Small intestine (tissue), 7 donors: ENCODE measurements around the gene PLXDC1. TPM values are rescaled to one million over a fixed set of nuclear protein-coding genes. Genes with fewer than 3 reads are reported as not detected.
A peak's percentile ranks its signal among the peaks of the same experiment; 100 is the strongest.

Experiments
- DNase-seq, 2 donors: peaks; one replicate each; pipeline versions ENCODE4 v3.0.0 to v3.0.0-alpha.2; 2013
- FAIRE-seq: peaks from 2 replicates; lab custom pipeline; 2012; peaks lifted over from hg19 to GRCh38; lab: Jason Lieb, UNC
- H3K27ac ChIP-seq, 3 donors: one replicate each; pipeline ENCODE4 v1.5.1; 2013; ENCODE audit warnings: low read length in 2 of 3, mild to moderate bottlenecking in 2 of 3, control low read depth in 1 of 3, inconsistent platforms in 1 of 3, low read depth in 1 of 3, moderate library complexity in 1 of 3
- H3K27me3 ChIP-seq, 3 donors: one replicate each; pipeline ENCODE4 v1.6.1; 2013; ENCODE audit warnings: low read length in 3 of 3, inconsistent platforms in 1 of 3; ENCODE audit not compliant: control insufficient read depth in 3 of 3, insufficient read depth in 3 of 3
- H3K36me3 ChIP-seq, 3 donors: one replicate each; pipeline ENCODE4 v1.6.1; 2013; ENCODE audit warnings: low read length in 3 of 3, inconsistent platforms in 1 of 3, low read depth in 1 of 3, mild to moderate bottlenecking in 1 of 3, moderate library complexity in 1 of 3; ENCODE audit not compliant: control insufficient read depth in 3 of 3, insufficient read depth in 2 of 3
- H3K4me1 ChIP-seq, 3 donors: one replicate each; pipeline ENCODE4 v1.6.1; 2013; ENCODE audit warnings: low read length in 2 of 3, inconsistent platforms in 1 of 3, low read depth in 1 of 3, mild to moderate bottlenecking in 1 of 3, moderate library complexity in 1 of 3; ENCODE audit not compliant: control insufficient read depth in 3 of 3, insufficient read depth in 2 of 3
- H3K4me3 ChIP-seq, 3 donors: one replicate each; pipeline ENCODE4 v1.5.1; 2013; ENCODE audit warnings: low read length in 3 of 3, control low read depth in 1 of 3, inconsistent platforms in 1 of 3, low read depth in 1 of 3, mild to moderate bottlenecking in 1 of 3, moderate library complexity in 1 of 3
- H3K9me3 ChIP-seq, 2 donors: one replicate each; pipeline ENCODE4 v1.6.1; 2013; ENCODE audit warnings: low read depth in 1 of 2, low read length in 1 of 2; ENCODE audit not compliant: control insufficient read depth in 2 of 2, insufficient read depth in 1 of 2
- WGBS, 3 donors: extraction: QIAGEN DNeasy Blood & Tissue Kit; methylation state at CpG; one replicate each; pipeline ENCODE4 v1.1.7; 2013; 5-methylcytosine and 5-hydroxymethylcytosine counted together
- polyA plus RNA-seq, 4 donors: library from polyadenylated mRNA; stranded (reverse) in 3 of 4; unstranded in 1 of 4; fragments of 200-250 nt in 3 of 4; fragments of 120-200 nt in 1 of 4; gene quantifications; one replicate each; pipeline versions ENCODE4 v1.2.1 to v1.2.3, GENCODE V29; 2013
- donor health status: healthy with polysubstance abuse.
- donor health status: control.
- donor health status: control.
- donor health status: Bipolar disorder and iron deficiency.
- donor health status: healthy.

Gene PLXDC1
- polyA plus RNA-seq, 4 donors: 2.1 to 12.7 (median 3.4) TPM

DNA sequence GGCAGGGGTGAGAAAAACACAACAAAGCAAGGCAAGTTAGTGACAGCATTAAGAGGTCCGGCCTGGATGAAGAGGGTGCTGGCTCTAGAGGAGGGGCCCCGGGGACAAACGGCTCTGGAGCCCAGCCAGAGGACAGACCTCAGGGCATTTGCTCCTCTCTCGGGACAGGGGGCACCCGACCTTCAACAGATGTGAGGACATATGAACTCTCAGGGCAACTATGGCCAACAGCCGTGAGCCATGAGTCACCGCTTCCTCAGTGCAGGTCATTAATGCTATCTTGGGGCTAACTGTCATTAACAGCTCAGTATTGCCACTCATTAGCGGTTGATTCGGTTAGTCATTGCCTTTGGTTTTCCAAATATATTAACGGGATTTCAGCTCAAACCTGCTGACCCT lies 24.3 kb upstream of the PLXDC1 start:
- WGBS, 3 donors: 15 to 58% (median 40%) methylated on average over 10 of the region's 10 CpGs
- peaks cover 0 to 2% (median 0%) of the 10 kb centered on the region in 3 donors for H3K27me3 ChIP-seq
- H3K27ac ChIP-seq: no peak overlapping the region
- no peaks in the 10 kb centered on the region for H3K9me3 ChIP-seq
- peaks cover 0 to 8% (median 0%) of the 10 kb centered on the region in 3 donors for H3K4me1 ChIP-seq
- no peak overlapping the region for H3K4me3 ChIP-seq
- FAIRE-seq (no peak), DNase-seq (peak in 1 of 2 donors; percentile 86)
- peaks cover 0 to 19% (median 0%) of the 10 kb centered on the region in 3 donors for H3K36me3 ChIP-seq

DNA sequence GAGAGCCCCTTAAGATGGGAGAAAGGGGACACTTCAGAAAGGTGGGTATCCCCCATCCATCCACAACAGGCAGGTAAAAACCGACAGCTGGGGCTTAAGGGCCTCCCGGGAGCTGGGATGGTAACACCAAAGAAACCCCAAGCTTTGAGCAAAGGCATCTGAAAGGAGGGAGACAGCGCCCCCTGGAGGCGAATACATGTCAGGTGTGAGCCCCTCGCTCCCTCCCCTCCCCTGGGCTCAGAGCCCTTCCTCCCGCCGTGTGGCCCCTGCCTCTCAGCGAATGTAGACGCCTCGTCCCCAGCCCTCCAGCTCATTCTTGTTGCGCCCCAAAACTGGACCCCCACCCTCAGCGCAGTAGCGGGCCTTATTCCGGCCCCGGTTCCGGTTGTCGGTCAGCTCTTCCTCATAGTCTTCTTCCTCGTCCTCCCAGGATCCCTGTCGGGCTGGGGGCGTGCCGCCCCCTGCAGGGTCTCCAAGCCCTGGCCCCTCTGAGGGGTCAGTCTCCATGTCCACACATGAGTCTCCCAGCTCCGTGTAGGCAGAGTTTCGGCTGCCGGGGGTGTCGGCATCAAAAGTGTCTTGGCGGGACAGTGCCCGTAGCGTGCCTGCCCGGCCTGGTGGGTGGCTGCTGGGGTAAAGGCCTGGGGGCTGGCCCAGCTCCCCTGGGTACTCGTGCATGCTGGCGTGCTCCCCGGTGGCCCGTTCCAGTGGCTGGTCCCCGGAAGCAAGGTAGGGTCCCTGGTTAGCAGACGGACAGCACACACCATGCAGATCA lies 23.7 kb upstream of the PLXDC1 start:
- no peaks in the 10 kb centered on the region for H3K9me3 ChIP-seq
- FAIRE-seq (no peak), DNase-seq (peak; percentile 56 to 78)
- peaks cover 0 to 19% (median 0%) of the 10 kb centered on the region in 3 donors for H3K36me3 ChIP-seq
- 37 to 51% (median 43%) methylated on average over 34 to 35 of the region's 35 CpGs for WGBS, 3 donors
- H3K4me3 ChIP-seq: no peak overlapping the region
- peaks cover 0 to 8% (median 0%) of the 10 kb centered on the region in 3 donors for H3K4me1 ChIP-seq
- peaks cover 0 to 2% (median 0%) of the 10 kb centered on the region in 3 donors for H3K27me3 ChIP-seq
- H3K27ac ChIP-seq: no peak overlapping the region

DNA sequence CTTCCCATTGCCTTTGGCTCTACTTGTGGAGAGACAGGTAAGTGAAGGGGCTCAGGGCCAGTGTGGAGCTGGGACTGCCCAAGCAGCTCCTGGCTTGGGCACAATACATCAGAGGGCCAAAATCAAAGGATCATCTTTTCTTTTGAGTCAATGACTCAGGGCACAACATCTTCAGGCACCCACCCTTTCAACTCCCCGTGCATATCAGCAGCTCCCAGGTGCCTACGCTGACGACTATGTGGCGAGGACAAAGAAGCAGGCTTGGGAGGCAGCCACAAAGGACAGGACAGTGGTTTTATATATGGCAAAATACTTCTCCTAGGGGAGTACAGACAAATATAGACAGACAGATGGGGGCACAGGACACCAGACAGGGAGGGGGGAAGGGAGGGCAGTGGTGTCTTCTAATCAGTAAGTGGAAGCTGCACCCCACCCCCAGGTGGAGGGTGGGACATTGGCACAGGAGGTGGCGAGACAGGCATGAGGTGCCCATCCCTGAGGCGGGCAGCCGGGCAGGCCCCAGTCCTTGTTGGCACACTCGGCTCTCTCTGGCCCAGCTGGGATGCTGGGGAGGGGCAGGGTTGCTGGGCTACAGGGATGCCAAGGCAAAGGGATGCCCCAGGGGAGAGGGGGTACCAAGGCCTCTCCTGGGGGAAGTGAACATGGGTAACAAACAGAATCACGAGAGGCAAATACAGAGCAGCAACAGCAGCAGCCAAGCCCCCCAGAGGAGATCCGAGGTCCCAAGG lies 22.3 kb upstream of the PLXDC1 start:
- no peak for DNase-seq
- Histone ChIP-seq H3K4me1 (peaks cover 0 to 8% (median 0%) of the 10 kb centered on the region in 3 donors), H3K4me3 (no peak overlapping the region), H3K27me3 (peaks cover 0 to 6% (median 0%) of the 10 kb centered on the region in 3 donors), H3K9me3 (no peaks in the 10 kb centered on the region), H3K27ac (no peak overlapping the region), H3K36me3 (peaks cover 0 to 19% (median 0%) of the 10 kb centered on the region in 3 donors)
- no peak for FAIRE-seq
- WGBS, 3 donors: 53 to 63% (median 58%) methylated on average over 10 of the region's 10 CpGs

GRCh38 chr17:39173080-39173479 lies 21.6 kb upstream of the PLXDC1 start:
- Histone ChIP-seq H3K4me3 (no peak overlapping the region), H3K36me3 (peaks cover 0 to 19% (median 0%) of the 10 kb centered on the region in 3 donors), H3K9me3 (no peaks in the 10 kb centered on the region), H3K27me3 (peaks cover 0 to 6% (median 0%) of the 10 kb centered on the region in 3 donors), H3K4me1 (peaks cover 0 to 6% (median 0%) of the 10 kb centered on the region in 3 donors), H3K27ac (no peak overlapping the region)
- DNase-seq (no peak), FAIRE-seq (no peak)
- 60 to 80% (median 71%) methylated on average over 5 of the region's 5 CpGs for WGBS, 3 donors

DNA sequence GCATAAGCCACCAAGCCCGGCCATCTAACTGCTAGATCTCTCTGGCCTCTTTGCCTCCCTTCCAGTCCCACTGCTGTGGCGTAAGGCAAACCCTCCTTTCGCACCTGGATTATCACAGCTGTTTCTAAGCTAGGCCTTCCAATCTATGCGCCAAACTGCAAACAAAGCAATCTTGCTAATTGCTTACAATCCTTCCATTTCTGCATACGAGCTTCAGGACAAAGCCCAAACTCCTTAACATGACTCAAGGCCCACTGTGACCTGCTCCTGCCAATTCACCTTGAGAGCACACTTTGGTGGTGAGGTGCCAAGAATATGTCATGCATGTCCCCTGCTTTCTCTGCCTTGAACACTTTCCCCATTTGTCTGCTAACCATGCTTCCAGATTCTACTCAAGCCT lies 20.5 kb upstream of the PLXDC1 start:
- Histone ChIP-seq H3K9me3 (no peaks in the 10 kb centered on the region), H3K36me3 (peaks cover 0 to 8% (median 0%) of the 10 kb centered on the region in 3 donors), H3K4me3 (no peak overlapping the region), H3K27me3 (peaks cover 0 to 9% (median 0%) of the 10 kb centered on the region in 3 donors), H3K4me1 (peaks cover 0 to 4% (median 0%) of the 10 kb centered on the region in 3 donors), H3K27ac (no peak overlapping the region)
- WGBS, 3 donors: 64 to 77% (median 65%) methylated on average over 5 of the region's 5 CpGs
- no peak for FAIRE-seq
- no peak for DNase-seq

DNA sequence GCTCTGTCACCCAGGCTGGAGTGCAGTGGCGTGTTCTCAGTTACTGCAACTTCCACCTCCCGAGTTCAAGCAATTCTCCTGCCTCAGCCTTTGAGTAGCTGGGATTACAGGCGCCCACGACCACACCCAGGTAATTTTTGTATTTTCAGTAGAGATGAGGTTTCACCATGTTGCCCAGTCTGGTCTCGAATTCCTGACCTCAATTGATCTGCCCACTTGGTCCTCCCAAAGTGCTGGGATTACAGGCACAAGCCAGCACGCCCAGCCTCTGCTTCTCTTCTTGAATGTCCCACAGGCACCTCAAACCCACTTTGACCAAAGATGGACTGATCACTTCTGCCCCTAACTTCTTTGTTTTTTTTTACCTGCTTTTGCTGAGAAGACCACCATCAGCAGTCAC lies 19.1 kb upstream of the PLXDC1 start:
- Histone ChIP-seq H3K27me3 (peaks cover 0 to 23% (median 3%) of the 10 kb centered on the region in 3 donors), H3K9me3 (no peaks in the 10 kb centered on the region), H3K27ac (no peak overlapping the region), H3K4me1 (peaks cover 0 to 5% (median 0%) of the 10 kb centered on the region in 3 donors), H3K4me3 (no peak overlapping the region), H3K36me3 (peaks cover 0 to 7% (median 0%) of the 10 kb centered on the region in 3 donors)
- FAIRE-seq: no peak
- no peak for DNase-seq
- WGBS, 3 donors: 66 to 72% (median 72%) methylated on average over 6 of the region's 6 CpGs

DNA sequence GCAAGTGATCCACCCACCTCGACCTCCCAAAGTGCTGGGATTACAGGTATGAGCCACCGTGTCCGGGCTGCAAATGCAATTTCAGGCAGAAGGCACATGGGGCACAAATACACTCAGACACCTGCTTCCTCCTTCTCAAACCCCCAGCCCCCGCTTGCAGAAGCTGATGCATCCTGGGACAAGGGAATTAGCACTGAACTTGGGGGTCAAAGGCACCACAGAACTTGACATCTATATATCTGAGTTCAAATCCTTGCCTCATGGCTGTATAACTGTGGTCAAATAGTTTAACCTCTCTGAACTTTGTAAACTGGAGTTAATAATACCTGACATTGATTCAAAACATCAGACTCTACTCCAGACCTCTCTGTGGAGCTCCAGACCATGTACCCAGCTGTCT lies 18.7 kb upstream of the PLXDC1 start:
- Histone ChIP-seq H3K27me3 (peaks cover 0 to 27% (median 4%) of the 10 kb centered on the region in 3 donors), H3K4me1 (peaks cover 0 to 7% (median 0%) of the 10 kb centered on the region in 3 donors), H3K27ac (no peak overlapping the region), H3K9me3 (no peaks in the 10 kb centered on the region), H3K36me3 (peaks cover 0 to 4% (median 0%) of the 10 kb centered on the region in 3 donors), H3K4me3 (no peak overlapping the region)
- DNase-seq: no peak
- FAIRE-seq: no peak
- 40 to 51% (median 45%) methylated on average over 4 of the region's 4 CpGs for WGBS, 3 donors

GRCh38 chr17:39169518-39169917 lies 18.1 kb upstream of the PLXDC1 start:
- Histone ChIP-seq H3K9me3 (no peaks in the 10 kb centered on the region), H3K4me1 (peaks cover 0 to 6% (median 0%) of the 10 kb centered on the region in 3 donors), H3K27ac (no peak overlapping the region), H3K36me3 (peaks cover 0 to 2% (median 0%) of the 10 kb centered on the region in 3 donors), H3K27me3 (peaks cover 0 to 33% (median 4%) of the 10 kb centered on the region in 3 donors), H3K4me3 (no peak overlapping the region)
- no peak for FAIRE-seq
- DNase-seq: no peak
- WGBS, 3 donors: 79 to 85% (median 83%) methylated on average over 3 of the region's 3 CpGs
